HL-60/S4 treated with phorbol 12-myristate 13-acetate at 8.2 ng/mL for 4 days and 3 days (cell line): ENCODE results near the gene SLAMF6.
"Not testable (repeated sequence)": the region's sequence is repeated elsewhere in the genome, so short reads cannot be mapped to it uniquely, and the experiment has no call there.

ENCODE experiments used
- in situ Hi-C: fragments of 300-500 bp; cut with MboI; formaldehyde crosslinking; loops from 2 replicates; pipeline ENCODE4 v1.15.0; 2022; ENCODE audit warnings: low sequenced_read_pairs

Gene SLAMF6

DNA sequence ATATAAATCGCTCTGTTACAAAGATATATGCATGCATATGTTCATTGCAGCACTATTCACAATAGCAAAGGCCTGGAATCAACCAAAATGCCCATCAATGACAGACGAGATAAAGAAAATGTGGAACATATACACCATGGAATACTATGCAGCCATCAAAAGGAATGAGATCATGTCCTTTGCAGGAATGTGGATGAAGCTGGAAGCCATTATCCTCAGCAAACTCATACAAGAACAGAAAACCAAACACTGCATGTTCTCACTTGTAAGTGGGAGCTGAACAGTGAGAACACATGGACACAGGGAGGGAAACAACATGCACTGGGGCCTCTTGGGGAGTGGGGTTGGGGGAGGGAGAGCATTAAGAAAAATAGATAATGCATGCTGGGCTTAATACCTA lies 5.5 kb downstream of the SLAMF6 start:
- in situ Hi-C loops = not testable (repeated sequence)

- in situ Hi-C loops = not testable (repeated sequence)
These were observed 7.1 kb downstream of the SLAMF6 start for GRCh38 chr1:160515908-160516307.

DNA sequence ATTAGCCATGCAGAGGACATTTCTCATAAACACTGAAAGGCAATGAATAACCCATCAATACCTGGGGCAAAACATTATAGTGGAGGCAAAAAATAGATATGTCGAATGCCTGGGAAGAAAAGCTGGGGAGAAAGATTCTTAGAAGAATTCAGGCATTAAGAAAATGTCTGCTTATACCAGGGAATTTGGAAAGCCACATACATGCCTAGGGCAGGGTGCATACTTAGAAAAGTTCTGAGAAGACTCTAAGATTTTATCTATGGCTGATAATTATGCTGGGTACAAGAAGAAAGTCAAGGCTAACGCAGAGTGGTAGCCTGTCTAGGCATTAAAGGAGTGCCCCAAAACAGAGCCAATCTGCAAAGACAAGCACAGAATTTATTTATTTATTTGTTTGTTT lies 18.4 kb downstream of the SLAMF6 start:
- in situ Hi-C loops = no loop called here

DNA sequence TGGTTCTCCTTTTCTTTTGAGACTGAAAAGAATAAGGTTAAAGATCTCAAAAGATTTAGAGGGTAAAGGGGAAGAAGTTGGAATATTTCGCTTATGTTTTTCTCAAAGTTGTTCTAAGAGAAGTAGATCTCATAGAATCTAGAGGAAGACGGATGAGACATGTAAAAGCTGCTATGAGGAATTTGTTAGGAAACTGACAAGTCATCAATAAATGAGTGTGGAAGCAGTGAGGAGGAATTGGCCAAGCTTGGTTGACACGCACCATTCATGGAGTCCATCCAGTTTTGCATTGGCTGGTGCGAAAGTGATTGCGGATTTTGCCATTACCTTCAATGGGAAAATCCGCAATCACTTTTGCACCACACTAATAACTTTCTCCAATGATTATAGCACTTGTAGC lies 20.0 kb downstream of the SLAMF6 start:
- in situ Hi-C loops = no loop called here

- in situ Hi-C loops = no loop called here
These were observed 22.6 kb downstream of the SLAMF6 start for GRCh38 chr1:160500321-160500990.

DNA sequence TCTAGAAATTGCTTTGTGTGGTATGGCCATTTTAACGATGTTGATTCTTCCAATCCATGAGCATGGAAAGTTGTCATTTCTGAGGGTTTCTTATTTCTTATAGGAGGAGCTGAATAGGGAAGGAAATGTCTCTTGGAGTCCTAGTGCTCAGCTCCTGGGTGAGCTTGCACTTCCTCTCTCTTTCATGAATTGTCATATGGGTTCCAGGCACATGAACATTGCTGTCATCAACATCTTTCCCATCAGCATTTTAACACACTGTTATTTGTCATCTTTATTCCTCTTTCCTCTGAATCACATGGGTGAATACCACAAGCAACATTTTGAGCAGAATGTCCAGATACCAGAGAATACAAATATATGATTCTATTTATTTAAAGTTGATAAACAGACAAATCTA lies 23.4 kb downstream of the SLAMF6 start:
- in situ Hi-C loops = no loop called here

DNA sequence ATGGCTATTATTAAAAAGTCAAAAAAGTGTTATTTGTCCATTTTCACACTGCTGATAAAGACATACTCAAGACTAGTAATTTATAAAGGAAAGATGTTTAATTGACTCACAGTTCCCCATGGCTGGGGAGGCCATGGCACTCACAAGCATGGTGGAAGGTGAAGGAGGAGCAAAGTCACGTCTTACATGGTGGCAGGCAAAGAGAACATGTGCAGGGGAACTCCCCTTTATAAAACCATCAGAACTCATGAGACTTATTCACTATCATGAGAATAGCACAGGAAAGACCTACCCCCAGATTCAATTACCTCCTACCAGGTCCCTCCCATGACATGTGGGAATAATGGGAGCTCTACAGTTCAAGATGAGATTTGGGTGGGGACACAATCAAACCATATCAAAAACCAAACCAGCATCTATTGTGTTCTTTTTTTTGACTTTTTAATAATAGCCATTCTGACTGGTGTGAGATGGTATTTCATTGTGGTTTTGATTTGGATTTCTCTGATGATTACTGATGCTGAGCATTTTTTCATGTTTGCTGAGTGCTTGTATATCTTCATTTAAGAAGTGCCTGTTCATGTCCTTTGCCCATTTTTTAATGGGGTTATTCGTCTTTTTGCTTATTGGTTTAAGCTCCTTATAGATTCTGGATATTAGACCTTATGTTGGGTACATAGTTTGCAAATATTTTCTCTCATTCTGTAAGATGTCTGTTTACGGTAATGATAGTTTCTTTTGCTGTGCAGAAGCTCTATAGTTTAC lies 24.6 kb downstream of the SLAMF6 start:
- in situ Hi-C loops = not testable (repeated sequence)

- in situ Hi-C loops = no loop called here
These were observed 26.7 kb downstream of the SLAMF6 start for GRCh38 chr1:160496334-160496733.

DNA sequence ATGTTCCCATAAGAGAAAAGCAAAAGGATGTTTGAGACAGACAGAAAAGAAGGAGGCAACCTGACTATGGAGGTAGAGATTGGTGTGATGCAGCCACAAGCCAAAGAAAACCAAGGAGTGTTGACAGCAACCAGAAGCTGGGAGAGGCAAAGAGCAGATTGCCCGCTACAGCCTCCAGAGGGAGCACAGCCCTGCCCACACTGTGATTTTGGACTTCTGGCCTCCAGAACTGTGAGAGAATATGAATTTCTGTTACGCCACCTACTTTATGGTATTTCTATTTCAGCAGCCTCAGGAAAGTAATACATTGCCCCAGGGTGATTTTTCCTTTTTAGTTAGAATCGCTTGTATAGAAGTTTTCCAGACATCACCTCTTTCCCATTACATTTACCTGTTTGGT lies 28.4 kb downstream of the SLAMF6 start:
- in situ Hi-C loops = no loop called here

- in situ Hi-C loops = no loop called here
These were observed 30.4 kb downstream of the SLAMF6 start for GRCh38 chr1:160492617-160493016.

GRCh38 chr1:160491981-160492380 lies 31.1 kb downstream of the SLAMF6 start:
- in situ Hi-C loops = no loop called here

DNA sequence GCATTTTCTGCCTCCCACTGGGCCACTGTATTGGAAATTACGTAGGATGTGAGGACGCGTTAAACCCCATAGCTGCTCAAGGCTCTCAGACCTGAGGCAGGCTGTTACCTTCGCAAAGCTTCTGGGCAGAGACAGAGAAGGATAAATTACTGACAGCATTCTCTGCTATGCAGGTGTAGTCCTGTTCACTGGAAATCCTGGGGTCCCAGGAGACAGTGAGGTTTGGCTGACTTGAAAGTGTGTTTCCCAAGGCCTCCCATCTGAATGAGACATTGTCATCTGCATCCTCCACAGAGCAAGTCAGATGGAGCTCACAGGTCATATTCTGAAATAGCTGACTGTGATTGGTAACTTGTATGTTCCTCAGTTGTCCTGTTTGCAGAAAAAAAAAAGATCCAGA lies 32.0 kb downstream of the SLAMF6 start:
- in situ Hi-C loops = no loop called here

DNA sequence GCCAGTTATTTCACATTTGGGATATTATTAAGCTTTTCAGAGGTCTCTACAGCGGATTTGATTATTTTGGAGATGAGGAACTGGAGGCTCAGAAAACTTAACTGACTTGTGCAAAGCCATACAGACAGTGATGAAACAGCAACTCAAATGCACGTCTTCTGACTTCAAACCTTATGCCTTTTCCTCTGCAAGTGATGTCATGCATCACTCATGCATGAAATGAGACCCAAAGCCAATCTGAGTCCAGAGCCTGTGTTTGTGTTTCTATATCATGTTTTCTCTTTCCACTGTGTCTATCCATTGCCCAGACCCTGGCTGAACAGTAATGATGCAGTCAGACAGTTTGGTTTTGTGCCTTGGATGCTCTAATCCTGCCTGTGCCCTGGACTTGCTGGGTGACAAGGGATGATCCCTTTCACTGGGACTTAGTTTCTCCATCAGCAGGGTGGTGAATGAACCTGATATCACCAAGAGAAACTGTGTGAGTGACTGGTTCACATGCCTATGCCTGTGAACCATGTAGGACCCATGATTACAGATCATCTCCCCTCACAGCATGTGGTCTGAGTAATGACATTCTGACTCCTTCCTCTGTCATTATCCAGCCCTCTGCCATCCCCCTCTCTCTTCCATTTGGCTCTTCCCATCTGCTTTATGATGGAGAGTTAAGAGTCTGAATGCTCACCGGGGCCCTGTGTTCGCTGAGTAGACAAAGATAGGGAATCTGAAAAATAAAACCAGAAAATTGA lies 33.4 kb downstream of the SLAMF6 start:
- in situ Hi-C loops = no loop called here

GRCh38 chr1:160488347-160489058 lies 34.6 kb downstream of the SLAMF6 start:
- in situ Hi-C loops = no loop called here

- in situ Hi-C loops = no loop called here
These were observed 36.6 kb downstream of the SLAMF6 start for GRCh38 chr1:160486453-160486852.

DNA sequence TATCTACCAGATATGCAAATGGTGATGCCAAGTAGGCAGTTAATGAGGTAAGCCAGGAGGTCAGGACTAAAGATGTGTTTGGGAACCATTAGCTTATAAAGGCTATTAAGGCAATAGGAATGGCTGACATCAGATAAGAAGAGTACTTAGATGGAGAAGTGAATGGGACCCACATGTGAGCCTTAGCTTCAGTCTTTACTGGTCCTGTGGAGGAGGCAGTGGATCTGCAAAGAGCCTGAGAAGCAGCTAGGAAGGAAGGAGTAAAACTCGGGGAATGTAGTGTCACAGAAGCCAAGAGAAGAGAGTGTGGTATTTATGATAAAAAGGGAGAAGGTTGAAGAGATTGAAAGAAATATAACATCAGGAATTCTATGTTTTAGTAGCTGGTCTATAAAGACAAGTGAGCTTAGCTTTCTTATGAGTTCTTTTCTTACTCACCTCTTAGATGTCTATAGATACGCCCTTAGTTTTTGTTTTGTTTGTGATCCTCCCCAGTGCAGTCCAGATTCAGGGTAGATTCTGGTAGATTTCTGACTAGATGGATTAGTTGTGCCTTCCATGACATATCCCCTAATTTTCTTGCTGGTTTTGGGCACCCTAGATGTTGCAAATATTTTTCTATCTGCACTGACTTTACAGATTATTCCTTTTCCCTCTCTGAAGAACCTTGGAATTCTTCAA lies 39.4 kb downstream of the SLAMF6 start:
- in situ Hi-C loops = no loop called here

DNA sequence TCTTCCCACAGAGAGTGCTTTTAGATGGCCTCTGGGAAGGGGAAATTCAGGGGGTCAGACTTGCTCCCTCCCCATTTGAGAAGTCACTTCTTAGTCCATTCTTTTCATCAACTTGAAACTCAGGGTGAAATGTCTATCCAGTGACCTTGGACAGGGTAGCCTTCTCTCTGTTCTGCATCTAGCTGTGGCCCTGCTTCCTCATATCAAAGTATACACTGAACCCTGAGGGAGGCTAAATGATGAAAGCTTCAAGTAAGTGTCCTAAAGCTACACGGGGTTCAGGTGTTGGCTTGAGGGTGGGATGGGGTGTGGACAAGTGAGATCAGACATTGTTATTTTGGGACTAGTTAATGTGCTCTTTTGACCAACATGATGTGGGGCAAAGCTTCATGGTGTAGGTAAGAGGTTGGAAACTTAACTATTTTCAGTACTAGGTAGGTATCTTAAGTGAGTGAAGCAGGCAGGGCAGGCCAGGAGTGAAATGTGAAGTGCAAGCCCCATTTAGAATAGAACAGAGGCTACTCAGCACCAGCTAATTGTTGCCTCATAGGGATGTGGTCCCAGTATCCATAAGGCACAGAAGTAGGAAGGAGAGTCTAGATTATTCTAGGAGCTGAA lies 41.0 kb downstream of the SLAMF6 start:
- in situ Hi-C loops = no loop called here

GRCh38 chr1:160480781-160481180 lies 42.3 kb downstream of the SLAMF6 start:
- in situ Hi-C loops = not testable (repeated sequence)

DNA sequence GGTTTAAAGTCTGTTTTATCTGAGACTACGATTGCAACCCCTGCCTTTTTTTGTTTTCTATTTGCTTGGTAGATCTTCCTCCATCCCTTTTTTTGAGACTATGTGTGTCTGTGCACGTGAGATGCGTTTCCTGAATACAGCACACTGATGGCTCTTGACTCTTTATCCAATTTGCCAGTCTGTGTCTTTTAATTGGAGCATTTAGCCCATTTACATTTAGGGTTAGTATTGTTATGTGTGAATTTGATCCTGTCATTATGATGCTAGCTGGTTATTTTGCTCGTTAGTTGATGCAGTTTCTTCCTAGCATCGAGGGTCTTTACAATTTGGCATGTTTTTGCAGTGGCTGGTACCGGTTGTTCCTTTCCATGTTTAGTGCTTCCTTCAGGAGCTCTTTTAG lies 44.0 kb downstream of the SLAMF6 start:
- in situ Hi-C loops = not testable (repeated sequence)
